ENCODE results near the gene PTPRG. TPM values are rescaled to one million over a fixed set of nuclear protein-coding genes. Genes with fewer than 3 reads are reported as not detected.

The PTPRG gene
- polyA plus RNA-seq, 1 donor (not counting 4 experiments of a cell fraction or from before 2014, with no cell fraction given), result 12.1 TPM

- Histone ChIP-seq H3K4me3 (ENCODE audit: control insufficient read depth in 2 of 3, extremely low read depth in 1 of 3, insufficient read depth in 2 of 3, low read depth in 1 of 3, low read length in 3 of 3) (no peak overlapping the region), H3K79me2 (ENCODE audit: control insufficient read depth, insufficient read depth, low read length) (no peaks in the 10 kb centered on the region), H3K9me3 (ENCODE audit: control insufficient read depth, low read depth, low read length) (no peaks in the 10 kb centered on the region), H3K27ac (ENCODE audit: control insufficient read depth, insufficient read depth, low read length) (no peak overlapping the region), H2AFZ (ENCODE audit: control insufficient read depth, low read length) (no peak overlapping the region), H4K20me1 (ENCODE audit: control insufficient read depth, extremely low read depth, insufficient read depth, low read length) (no peaks in the 10 kb centered on the region), H3K4me2 (ENCODE audit: control insufficient read depth, extremely low read depth, insufficient read depth, low read depth, low read length) (no peak overlapping the region), H3K9ac (ENCODE audit: control insufficient read depth, extremely low read depth, insufficient read depth, low read length) (no peak overlapping the region), H3K27me3 (ENCODE audit: control insufficient read depth, extremely low read depth, insufficient read depth, low read length) (no peaks in the 10 kb centered on the region), H3K9me1 (ENCODE audit: control insufficient read depth, extremely low read depth, insufficient read depth, low read length) (no peaks in the 10 kb centered on the region), H3K4me1 (ENCODE audit: control insufficient read depth, extremely low read depth, insufficient read depth, low read length) (no peaks in the 10 kb centered on the region), H3K36me3 (ENCODE audit: control insufficient read depth in 2 of 2, extremely low read depth in 1 of 2, insufficient read depth in 2 of 2, low read length in 2 of 2) (no peaks in the 10 kb centered on the region)
- no peak for FAIRE-seq
- dilution Hi-C loops (cut with MboI; ENCODE audit: extremely low pct_ligation_motif_present, low sequenced_read_pairs), result no loop called here
- DNase-seq (ENCODE audit: low read depth, low spot score), result no peak
- TF ChIP-seq EZH2 (IDR thresholded peaks at IDR 0.05; ENCODE audit: low read length), result no peak
- no peak for TF ChIP-seq CTCF (optimal IDR thresholded peaks at IDR 0.05 in 1 of 3, IDR thresholded peaks at IDR 0.05 in 1 of 3, conservative IDR thresholded peaks at IDR 0.05 in 1 of 3; ENCODE audit: extremely low read depth in 1 of 3, insufficient read depth in 2 of 3, low read length in 3 of 3)
These were observed 242.6 kb downstream of the PTPRG start for GRCh38 chr3:61803983-61804382.

- FAIRE-seq (no peak), DNase-seq (ENCODE audit: low read depth, low spot score) (no peak)
- Histone ChIP-seq H3K27ac (ENCODE audit: control insufficient read depth, insufficient read depth, low read length) (no peak overlapping the region), H4K20me1 (ENCODE audit: control insufficient read depth, extremely low read depth, insufficient read depth, low read length) (no peaks in the 10 kb centered on the region), H3K4me1 (ENCODE audit: control insufficient read depth, extremely low read depth, insufficient read depth, low read length) (no peaks in the 10 kb centered on the region), H3K27me3 (ENCODE audit: control insufficient read depth, extremely low read depth, insufficient read depth, low read length) (no peaks in the 10 kb centered on the region), H3K79me2 (ENCODE audit: control insufficient read depth, insufficient read depth, low read length) (no peaks in the 10 kb centered on the region), H2AFZ (ENCODE audit: control insufficient read depth, low read length) (no peak overlapping the region), H3K9ac (ENCODE audit: control insufficient read depth, extremely low read depth, insufficient read depth, low read length) (no peak overlapping the region), H3K4me3 (ENCODE audit: control insufficient read depth in 2 of 3, extremely low read depth in 1 of 3, insufficient read depth in 2 of 3, low read depth in 1 of 3, low read length in 3 of 3) (no peak overlapping the region), H3K4me2 (ENCODE audit: control insufficient read depth, extremely low read depth, insufficient read depth, low read depth, low read length) (no peak overlapping the region), H3K9me1 (ENCODE audit: control insufficient read depth, extremely low read depth, insufficient read depth, low read length) (no peaks in the 10 kb centered on the region), H3K9me3 (ENCODE audit: control insufficient read depth, low read depth, low read length) (no peaks in the 10 kb centered on the region), H3K36me3 (ENCODE audit: control insufficient read depth in 2 of 2, extremely low read depth in 1 of 2, insufficient read depth in 2 of 2, low read length in 2 of 2) (no peaks in the 10 kb centered on the region)
- TF ChIP-seq CTCF (optimal IDR thresholded peaks at IDR 0.05 in 1 of 3, IDR thresholded peaks at IDR 0.05 in 1 of 3, conservative IDR thresholded peaks at IDR 0.05 in 1 of 3; ENCODE audit: extremely low read depth in 1 of 3, insufficient read depth in 2 of 3, low read length in 3 of 3) (no peak), EZH2 (IDR thresholded peaks at IDR 0.05; ENCODE audit: low read length) (no peak)
- dilution Hi-C loops (cut with MboI; ENCODE audit: extremely low pct_ligation_motif_present, low sequenced_read_pairs), result no loop called here
These were observed 243.4 kb downstream of the PTPRG start for GRCh38 chr3:61804782-61805181.

All from keratinocyte (primary cell).